ENCODE data around the gene SHQ1.
"Not testable (repeated sequence)": the region's sequence is repeated elsewhere in the genome, so short reads cannot be mapped to it uniquely, and the experiment has no call there.

SHQ1 gene

DNA sequence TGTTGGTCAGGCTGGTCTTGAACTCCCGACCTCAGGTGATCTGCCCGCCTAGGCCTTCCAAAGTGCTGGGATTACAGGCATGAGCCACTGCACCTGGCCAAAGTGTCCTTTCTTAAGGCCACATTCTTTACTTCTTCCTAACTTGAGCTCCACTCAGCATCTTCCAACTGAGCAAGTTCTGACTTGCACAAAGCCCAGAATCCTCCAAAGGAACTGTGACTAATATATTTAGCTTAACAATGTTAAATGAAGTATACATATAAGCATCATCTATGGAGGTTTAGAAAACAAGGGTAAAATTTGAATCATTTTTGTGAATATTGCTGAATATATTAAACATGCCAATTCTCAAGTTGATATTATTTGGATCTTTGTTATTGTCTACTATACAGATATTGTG is 93.7 kb downstream of the SHQ1 start:
- no peak for DNase-seq (ENCODE audit: extremely low read depth in 1 of 2, low read depth in 1 of 2)

DNA sequence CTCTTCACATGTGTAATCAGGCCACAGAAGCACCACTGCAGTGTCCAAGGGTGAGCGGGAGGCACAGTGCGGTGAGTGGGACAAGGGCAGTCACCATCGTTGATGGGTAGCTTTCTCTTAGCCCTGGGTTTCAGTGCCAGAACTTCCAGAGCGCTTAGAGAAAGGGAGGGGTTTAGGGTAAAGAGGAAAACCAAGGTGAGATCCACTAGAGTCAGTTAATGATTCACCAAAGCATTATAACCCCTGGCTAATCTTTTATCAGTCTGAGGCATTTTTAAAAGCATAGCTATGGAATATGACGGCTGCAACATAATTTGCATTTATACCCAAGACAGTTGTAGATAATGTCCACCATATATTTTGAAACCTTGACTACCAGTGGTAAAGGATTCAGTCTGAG is 94.8 kb downstream of the SHQ1 start:
- DNase-seq (ENCODE audit: extremely low read depth in 1 of 2, low read depth in 1 of 2): no peak

DNA sequence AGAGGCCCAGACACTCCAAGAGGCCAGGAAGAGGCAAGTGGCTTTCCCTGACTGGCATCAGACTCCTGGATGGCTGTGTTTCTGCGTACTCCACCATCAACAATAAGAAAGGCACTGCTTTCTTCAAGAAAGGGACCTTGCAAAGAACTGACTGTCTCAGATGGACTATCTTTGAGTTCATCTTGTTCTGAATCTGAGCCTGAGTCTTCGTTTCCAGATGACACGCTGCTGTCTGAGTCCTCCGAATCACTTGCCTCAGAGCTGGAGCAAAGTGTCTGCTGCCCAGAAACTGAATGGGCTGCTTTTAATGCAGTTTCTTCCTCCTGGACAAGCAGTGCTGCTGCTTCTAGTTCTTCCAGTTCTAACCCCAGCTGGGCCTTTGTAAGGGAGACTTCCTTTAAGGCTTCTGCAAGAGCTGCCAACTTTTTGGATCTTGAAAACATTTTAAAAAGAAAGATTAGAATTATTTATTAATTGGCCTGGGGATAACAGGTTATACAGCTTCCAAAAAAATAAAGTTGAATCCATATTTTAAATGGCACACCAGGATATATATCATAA is 97.8 kb downstream of the SHQ1 start:
- DNase-seq (ENCODE audit: extremely low read depth in 1 of 2, low read depth in 1 of 2): no peak

DNA sequence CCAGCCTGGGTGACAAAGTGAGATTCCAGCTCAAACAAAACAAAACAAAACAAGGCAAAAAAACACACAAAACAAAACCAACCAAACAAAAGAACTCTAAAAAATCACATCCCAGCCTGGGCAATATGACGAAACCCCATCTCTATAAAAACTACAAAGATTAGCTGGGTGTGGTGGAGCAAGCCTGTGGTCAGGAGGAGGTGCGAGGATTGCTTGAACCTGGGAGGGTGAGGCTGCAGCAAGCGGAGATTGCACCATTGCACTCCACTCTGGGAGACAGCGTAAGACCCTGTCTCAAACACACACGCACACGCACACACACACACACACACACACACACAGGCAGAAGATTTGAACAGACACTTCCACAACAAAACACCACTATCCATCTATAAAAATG is 99.6 kb downstream of the SHQ1 start:
- no peak for DNase-seq (ENCODE audit: extremely low read depth in 1 of 2, low read depth in 1 of 2)

DNA sequence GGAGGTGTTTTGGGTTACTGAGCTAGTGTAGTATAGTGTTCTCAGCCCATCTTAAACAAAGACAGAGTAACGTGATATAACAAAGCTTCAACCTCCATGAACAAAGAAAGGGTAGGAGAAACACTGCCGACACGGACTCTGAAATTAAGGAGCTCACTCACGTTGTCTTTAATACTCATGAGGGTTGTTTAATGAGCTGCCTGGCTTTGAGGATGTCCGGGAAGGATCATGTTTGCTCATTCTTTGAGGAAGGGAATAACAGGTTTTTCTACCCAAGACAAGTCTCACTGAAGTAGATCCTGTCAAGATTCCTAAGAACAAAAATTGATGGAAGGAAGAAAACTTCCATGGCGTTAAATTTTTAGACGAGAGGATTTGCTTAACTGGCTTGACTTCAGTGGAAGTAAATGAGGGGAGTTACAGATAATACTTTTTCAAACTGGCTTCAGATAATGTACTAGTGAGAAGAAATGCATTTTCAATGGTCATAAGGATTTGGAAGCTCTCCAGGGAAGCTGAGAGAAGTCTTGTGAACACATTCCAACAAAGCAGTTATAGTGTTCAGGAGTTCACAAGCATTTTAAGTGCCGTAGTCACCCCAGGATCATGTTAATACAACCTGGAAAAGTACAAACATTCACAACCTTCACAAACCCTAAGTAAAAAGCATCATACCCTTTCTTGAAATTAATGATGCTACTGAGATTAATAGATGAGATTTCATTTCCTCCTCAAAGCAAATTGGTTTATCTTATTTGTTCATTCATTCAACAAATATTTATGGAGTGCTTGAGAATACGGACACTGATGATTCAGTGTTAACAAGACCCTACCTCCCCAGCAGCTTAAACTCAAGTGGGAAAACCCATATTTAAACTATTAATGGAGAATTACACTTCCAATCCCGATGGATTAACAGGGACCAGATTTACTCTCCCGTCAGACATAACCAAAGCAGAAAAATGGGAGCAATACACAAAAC is 101.5 kb downstream of the SHQ1 start:
- DNase-seq (ENCODE audit: extremely low read depth in 1 of 2, low read depth in 1 of 2): no peak

DNA sequence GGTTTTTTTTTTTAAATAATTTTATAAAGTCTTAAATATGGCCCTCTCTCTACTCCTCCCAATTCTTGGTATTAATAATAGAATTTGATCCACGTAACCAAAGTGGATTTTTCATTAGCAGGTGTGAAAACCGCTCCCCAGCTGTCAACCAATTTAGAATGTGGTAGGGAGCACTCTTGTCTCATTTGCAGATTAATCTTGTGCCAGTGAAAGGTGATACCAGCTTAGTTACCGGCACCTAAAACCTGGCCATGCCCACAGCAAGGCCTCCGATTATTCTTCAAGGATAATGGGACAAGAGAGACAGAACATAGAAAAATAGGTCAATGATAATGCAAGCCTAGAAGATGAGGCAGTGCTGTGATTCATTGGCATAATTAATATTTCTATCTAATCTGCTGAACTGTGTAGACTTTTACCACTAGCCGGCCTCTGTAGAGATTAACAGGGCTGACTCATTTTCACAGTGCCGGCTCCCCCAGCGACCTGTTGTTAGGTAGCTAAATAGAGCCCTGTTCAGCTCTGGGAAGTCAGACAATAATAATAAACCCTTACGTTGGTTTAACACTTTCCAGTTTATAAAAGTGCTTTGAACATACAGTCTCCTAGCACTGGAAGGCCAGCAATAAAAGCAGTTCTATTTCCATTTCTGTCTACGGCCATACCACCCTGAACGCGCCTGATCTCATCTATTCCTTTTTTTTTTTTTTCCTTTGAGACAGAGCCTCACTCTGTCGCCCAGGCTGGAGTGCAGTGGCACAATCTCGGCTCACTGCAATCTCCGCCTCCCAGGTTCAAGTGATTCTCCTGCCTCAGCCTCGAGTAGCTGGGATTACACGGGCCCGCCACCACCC is 102.9 kb downstream of the SHQ1 start:
- no peak for DNase-seq (ENCODE audit: extremely low read depth in 1 of 2, low read depth in 1 of 2)

DNA sequence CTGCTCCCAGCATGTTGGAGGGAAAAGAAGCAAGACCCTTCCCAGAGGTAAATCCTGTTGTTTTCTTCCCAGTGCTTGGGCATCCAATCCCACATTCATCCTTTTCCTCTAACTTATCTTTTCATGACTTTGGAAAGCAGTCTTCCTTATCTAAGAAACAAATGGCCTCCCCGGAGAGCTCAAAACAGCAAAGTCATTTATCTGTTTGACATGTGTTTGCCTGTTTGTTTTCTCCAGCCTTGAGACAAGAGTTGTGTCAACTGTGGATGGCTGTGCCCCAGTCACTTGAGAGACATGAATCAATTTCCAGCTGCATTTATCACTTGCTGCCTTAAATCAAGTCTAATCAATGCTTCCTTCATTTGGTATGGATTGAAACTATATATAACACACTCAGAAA is 103.9 kb downstream of the SHQ1 start:
- DNase-seq (ENCODE audit: extremely low read depth in 1 of 2, low read depth in 1 of 2): no peak

DNA sequence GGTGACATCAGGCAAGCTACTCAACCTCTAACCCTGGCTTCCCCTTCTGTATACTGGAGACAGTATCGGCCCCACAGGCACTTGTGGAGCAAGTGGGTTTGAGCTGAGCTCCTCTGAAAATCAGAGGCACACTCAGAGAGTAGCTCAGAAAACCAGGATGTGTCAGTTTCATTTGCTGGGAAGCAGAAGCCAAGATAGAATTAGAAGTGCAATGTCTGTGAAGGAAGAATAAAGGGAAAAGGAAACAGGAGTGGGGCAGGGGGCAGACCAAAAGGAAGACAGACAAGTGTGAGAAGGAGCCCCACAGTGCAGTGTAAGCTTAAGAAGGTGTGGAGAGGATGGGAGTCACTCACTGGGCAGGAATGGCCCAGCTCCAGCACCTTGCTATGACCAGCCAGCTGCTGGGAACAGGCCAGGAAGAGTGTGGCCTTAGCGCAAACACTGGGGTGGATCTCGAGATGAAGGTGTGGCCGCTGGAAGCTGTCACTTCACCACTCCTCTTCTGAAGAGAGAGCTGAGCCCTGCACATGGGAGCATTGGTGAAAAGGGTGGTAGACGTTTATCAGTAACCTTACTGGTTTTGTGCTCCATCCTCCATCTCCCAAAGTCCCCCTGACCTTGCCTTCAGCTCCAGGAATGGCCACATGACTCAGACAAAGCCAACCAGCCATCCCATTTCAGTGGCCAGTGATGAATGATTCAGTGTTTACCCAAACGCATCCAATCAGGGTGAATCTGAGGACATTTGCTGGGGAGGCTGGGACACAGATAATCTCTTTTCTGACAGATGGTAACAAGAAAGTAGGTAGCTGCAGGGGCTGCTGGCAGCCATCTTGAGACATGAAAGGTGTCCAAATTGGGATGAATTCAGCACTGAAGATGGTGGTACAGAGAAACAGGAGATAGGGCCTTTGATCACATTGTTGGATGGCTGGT is 108.4 kb downstream of the SHQ1 start:
- DNase-seq (ENCODE audit: extremely low read depth in 1 of 2, low read depth in 1 of 2): no peak

DNA sequence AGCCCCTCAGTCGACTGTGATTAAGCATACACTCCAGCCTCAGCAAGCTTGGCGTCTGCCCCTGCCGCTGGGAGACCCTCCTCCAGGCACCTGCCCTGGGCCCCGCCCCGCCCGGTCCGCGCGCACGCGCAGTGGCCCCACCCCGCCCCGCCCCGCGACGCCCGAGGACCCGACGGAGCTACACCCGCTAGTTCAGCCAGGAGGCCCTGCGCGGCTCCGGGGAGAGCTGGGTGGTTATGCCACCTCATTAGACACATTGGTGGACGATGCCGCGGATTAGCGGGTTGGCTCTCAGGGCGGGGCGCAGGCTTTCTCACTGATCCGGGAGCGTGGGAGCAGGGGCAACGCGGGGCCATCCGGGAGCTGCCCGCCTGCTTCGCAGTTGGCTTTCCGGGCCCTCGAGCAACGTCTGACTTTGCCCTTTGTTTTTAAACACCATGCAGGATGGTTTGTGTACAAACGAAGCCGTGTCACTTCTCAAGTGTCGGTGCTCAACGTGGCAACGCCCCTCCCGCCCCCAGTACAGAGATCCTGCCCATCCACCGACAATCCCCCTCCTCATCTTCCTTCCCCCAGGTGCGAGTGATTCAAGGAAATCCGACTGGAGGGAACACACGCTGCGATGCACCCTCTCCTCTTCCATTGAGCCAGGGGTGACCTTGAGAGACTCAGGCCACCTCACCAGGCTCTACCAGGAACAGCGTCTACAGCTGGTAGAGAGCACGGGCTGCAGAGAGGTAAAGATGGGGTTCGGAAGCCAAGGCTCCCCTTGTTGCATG is 109.3 kb downstream of the SHQ1 start:
- peak; percentile 43 to 54 for DNase-seq (ENCODE audit: extremely low read depth in 1 of 2, low read depth in 1 of 2)

DNA sequence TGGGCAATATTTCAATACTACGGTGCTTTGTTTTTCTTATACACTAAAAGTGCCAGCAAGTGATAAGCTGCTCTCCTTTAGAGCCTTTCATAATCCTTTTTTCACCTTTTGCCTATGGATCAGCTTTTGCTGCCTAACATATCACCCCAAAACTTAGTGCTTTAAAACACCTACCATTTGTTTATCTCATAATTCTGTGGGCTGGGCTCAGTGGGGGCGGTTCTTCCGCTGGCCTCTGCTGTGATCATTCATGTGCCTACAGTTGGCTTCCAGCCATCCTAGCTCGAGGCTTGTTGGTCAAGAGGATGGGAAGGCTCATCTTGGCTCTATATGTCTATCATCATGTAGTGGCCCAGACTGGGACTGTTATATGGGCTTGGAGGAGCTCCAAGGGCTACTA is 113.2 kb downstream of the SHQ1 start:
- DNase-seq (ENCODE audit: extremely low read depth in 1 of 2, low read depth in 1 of 2): not testable (repeated sequence)

DNA sequence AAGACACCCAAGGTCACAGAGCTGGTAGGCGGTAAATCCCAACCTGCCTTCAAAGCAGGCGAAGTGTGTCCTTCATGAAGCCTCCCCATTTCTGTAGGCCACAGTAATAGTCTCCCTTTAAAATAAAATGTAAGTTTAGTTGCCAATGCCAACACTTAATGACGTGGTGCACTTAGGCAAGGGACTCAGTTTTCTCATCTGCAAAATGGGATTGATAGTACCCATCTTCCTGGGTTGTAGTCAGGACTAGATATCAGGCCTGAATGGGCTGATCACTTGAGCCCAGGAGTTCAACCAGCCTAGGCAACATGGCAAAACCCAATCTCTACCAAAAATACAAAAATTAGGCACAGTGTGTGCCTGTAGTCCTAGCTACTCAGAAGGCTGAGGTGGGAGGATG is 114.6 kb downstream of the SHQ1 start:
- DNase-seq (ENCODE audit: extremely low read depth in 1 of 2, low read depth in 1 of 2): no peak

DNA sequence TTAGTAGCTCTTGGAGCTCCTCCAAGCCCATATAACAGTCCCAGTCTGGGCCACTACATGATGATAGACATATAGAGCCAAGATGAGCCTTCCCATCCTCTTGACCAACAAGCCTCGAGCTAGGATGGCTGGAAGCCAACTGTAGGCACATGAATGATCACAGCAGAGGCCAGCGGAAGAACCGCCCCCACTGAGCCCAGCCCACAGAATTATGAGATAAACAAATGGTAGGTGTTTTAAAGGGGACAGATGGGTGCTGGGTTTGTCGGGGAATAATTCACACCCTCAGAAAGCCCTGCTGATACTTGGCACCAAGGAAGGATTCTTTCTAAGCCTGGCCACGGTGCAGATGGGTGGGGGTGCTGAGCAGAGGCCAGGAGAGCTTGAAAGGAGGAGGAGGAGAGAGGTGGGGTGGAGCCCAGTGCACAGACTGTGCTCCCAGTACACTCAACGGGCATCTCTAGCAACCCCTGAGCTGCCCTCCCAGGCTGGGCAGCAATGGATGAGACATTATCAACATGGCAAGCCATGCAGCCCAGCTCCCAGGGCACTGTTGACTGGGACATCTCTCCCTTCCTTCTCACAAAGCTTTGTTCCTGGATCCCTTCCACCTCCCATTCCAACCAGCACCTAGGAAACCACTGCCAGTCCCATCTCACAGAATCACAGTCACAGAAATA is 115.4 kb downstream of the SHQ1 start:
- not testable (repeated sequence) for DNase-seq (ENCODE audit: extremely low read depth in 1 of 2, low read depth in 1 of 2)

DNA sequence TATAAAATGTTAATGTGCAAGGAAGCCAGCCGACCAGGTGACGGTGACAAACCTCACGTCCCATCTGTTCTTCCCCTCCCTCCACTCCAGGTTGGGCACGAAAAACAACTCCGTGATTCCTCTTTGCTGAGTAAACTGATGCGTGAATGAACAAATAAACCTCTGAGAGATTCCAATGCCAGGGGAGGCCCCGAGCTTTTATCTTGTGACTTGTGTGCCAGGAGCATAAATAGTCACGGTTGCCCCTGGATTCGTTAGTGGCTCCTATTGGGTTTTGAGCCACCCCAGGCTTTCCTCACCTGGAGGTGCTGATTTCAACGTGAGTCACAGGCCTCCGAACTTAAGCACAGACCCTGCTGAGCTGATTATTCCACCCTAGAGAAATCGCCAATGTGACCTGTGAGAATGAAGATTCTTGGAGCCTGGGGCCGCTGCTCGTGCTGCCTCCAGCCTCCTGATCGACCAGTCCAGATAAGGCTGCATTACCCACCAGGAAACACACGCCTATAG is 119.2 kb downstream of the SHQ1 start:
- DNase-seq (ENCODE audit: extremely low read depth in 1 of 2, low read depth in 1 of 2): no peak

DNA sequence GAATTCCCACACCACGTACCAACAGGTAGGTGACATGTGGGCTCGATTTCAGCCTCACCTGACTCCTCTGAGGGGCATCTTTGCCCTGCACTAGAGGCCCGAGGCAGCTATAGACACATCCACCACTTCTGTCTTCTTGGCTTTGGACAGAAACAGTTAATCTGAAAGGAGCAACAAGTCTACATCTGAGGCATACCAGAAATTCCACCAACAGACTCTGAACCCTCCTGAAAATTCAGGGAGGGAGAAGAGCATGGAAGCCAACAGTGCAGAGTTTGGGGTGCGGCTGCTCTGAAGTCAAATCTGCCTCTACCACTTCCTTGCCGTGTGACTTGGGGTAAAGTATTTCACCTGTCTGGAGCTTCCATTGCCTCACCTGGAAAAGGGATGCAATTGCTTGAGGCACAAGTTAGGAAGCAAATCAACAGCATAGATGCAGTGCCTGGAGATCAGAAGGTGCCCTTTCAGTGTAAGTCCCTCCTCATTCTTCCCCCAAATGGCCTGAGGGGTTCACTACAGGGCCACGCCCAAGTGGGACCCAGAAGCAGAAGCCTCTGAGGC is 119.8 kb downstream of the SHQ1 start:
- DNase-seq (ENCODE audit: extremely low read depth in 1 of 2, low read depth in 1 of 2): no peak

DNA sequence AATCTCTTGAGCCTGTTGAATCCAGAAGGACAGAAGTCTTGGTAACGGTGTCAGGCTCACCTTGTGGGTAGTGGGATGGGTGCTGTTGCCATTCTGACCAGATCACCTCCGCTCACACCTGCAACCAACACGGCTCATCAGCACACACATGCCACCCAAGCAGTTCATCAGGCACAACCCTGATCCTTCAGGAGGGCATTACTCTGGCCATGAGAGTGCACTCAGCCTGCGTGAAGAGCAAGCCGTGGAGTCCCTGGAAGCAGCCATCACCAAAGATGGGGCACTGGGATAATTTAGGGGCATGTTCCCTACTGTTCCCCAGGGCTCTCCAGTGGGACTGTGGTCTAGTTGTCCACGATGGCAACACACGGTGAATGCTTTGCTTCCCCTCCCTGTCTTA is 120.5 kb downstream of the SHQ1 start:
- DNase-seq (ENCODE audit: extremely low read depth in 1 of 2, low read depth in 1 of 2): no peak

DNA sequence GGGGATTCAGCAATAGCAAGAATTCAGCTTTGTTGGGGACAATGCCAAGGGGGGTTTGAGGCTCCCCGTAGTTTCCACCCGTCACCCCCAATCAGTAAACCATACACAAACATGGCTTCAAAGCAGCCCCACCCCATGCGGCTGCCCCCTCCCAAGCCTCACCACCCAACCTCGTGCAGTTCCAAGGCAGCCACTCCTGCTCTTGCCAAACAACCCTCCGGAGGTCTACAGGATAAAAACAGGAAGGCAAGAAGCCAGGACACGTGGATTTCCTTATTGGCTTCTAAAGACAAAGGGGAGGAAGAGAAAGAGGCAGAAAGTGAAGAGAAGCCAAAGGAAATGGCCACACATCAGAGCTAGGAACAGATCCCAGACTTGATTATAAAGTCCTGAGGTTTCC is 121.1 kb downstream of the SHQ1 start:
- no peak for DNase-seq (ENCODE audit: extremely low read depth in 1 of 2, low read depth in 1 of 2)

DNA sequence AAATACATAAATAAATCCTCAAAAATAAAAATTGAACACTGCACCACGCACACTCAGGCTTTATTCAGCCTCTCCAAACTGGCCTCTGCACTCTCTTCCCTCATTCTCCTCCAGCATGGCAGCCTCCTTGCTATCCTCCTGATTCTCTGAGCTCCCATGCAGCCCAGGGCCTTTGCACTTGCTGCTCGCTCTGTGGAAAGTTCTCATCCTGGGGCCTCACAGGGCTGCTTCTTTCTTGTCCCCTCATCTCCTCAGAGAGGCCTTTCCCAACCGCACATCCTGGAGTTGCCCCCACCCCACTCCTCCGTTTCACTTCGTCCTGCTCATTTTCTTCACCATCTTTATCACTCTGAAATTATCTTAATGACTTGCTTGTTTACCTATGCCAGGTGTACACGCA is 123.0 kb downstream of the SHQ1 start:
- no peak for DNase-seq (ENCODE audit: extremely low read depth in 1 of 2, low read depth in 1 of 2)

DNA sequence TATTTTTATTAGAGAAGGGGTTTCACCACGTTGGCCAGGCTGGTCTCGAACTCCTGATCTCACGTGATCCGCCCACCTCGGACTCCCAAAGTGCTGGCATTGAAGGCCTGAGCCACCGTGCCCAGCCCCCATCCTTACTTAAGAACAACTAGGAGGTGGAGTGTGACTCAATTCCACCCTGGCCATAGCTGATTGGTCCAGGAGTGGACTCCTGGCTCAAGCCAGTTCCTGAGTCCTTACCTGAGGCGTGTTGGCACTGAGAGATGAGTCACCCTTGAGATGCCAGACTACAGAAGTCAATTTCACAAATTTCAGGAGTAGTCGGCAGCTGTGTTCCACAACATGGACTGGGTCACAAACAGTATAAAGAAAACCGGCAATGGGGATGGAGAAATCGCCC is 124.2 kb downstream of the SHQ1 start:
- no peak for DNase-seq (ENCODE audit: extremely low read depth in 1 of 2, low read depth in 1 of 2)
